Measurements from ENCODE around the gene PPP2R5A.

DNA sequence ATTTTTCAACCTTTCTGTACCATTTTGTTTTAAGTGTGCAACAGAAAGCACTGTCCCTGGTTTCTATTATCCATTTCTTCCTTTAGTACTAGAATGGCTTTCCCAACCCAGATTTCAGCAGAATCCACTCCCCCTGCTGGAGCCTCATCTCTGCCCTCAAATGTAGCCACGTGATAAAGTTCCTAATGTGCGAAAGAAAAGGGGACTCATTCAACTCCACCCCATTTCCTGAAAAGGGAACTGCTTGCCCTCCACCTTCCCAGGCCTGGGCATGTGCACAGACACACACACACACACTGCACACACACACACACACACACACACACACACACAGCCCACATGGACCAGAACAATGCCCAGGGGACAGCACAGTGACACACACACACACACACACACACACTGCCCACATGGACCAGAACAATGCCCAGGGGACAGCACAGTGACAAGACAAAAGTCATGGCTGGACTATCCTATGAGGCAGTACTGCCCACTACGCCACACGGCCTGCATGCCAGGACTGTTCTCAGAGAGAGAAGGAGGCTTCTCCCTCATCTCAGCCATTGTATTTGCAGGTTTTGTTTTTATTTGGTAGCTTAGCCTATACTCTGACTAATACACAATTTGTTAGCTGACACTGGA is 96.3 kb downstream of the PPP2R5A start:
- TF ChIP-seq, protein P1, sequence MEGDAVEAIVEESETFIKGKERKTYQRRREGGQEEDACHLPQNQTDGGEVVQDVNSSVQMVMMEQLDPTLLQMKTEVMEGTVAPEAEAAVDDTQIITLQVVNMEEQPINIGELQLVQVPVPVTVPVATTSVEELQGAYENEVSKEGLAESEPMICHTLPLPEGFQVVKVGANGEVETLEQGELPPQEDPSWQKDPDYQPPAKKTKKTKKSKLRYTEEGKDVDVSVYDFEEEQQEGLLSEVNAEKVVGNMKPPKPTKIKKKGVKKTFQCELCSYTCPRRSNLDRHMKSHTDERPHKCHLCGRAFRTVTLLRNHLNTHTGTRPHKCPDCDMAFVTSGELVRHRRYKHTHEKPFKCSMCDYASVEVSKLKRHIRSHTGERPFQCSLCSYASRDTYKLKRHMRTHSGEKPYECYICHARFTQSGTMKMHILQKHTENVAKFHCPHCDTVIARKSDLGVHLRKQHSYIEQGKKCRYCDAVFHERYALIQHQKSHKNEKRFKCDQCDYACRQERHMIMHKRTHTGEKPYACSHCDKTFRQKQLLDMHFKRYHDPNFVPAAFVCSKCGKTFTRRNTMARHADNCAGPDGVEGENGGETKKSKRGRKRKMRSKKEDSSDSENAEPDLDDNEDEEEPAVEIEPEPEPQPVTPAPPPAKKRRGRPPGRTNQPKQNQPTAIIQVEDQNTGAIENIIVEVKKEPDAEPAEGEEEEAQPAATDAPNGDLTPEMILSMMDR (IDR thresholded peaks at IDR 0.05), result no peak
- no peak for TF ChIP-seq POLR2A (IDR thresholded peaks at IDR 0.05)
- TF ChIP-seq POLR2AphosphoS5 (IDR thresholded peaks at IDR 0.05), result no peak

All from upper lobe of left lung (tissue), 4 donors.